Spleen (tissue), 7 donors: ENCODE results near the gene MBD5.

Experiments used
- CTCF ChIP-seq, 11 experiments: fragments of 200-600 bp in 7 of 11; fragments of 450-650 bp in 4 of 11; sonication (generic) in 4 of 11; IDR thresholded peaks in 8 of 11; conservative IDR thresholded peaks in 3 of 11; 1 replicate in 7 of 11; 2 replicates in 4 of 11; pipeline versions ENCODE4 v1.4.0 to v1.8.0; 2016 to 2021; ENCODE audit warnings: antibody characterized with exemption in 11 of 11, inconsistent platforms in 4 of 11, mild to moderate bottlenecking in 1 of 11
- POLR2AphosphoS5 ChIP-seq, 3 donors: sonication (generic); formaldehyde crosslinking; IDR thresholded peaks; one replicate each; pipeline ENCODE4 v1.5.1; 2017; ENCODE audit warnings: antibody characterized with exemption in 3 of 3
- donor health status: DM: no; HTN: no; CAD: no; lungs with moderate emphysema.
- donor health status: DM: no; HTN: no; CAD: no.
- donor health status: DM: no; HTN: no; CAD: no.

- TF ChIP-seq CTCF (IDR thresholded peaks at IDR 0.05 in 8 of 11, conservative IDR thresholded peaks at IDR 0.05 in 3 of 11) (no peak), POLR2AphosphoS5 (IDR thresholded peaks at IDR 0.05) (no peak)
Observed at GRCh38 chr2:148486655-148487054, 465.8 kb downstream of the MBD5 start.
